OCI-LY3 (cell line): ENCODE measurements around the gene AFTPH.

Source experiments
- H2AFZ ChIP-seq: fragments of 200-600, 300-600 bp; shearing (Covaris generic); 2 replicates; pipeline ENCODE4 v1.6.0; 2014; ENCODE audit warnings: antibody characterized with exemption, low read depth, low read length
- H3K27ac ChIP-seq: fragments of 200-600, 300-600 bp; sonication (generic); 2 replicates; pipeline ENCODE4 v1.5.1; 2014; ENCODE audit warnings: mild to moderate bottlenecking, low read length, moderate library complexity, mixed read lengths
- H3K27me3 ChIP-seq: fragments of 200-600, 300-600 bp; sonication (generic); 2 replicates; pipeline ENCODE4 v1.6.1; 2014; ENCODE audit warnings: low read depth, low read length, mixed read lengths
- H3K36me3 ChIP-seq: fragments of 200-600, 300-600 bp; sonication (generic); replicated peaks from 2 replicates; pipeline ENCODE3; 2014; ENCODE audit warnings: low read depth, low read length, mixed read lengths
- H3K4me1 ChIP-seq: fragments of 300-600, 200-600 bp; sonication (generic); 2 replicates; pipeline ENCODE4 v1.6.1; 2014; ENCODE audit warnings: low read length, mixed read lengths
- H3K4me2 ChIP-seq: fragments of 200-600, 300-600 bp; sonication (generic); 2 replicates; pipeline ENCODE4 v1.6.1; 2014; ENCODE audit warnings: low read length, mixed read lengths
- H3K4me3 ChIP-seq: fragments of 300-600, 200-600 bp; sonication (generic); 2 replicates; pipeline ENCODE4 v1.5.1; 2014; ENCODE audit warnings: antibody characterized with exemption, mild to moderate bottlenecking, low read length, moderate library complexity
- H3K79me2 ChIP-seq: fragments of 300-600, 200-600 bp; shearing (Covaris generic); 2 replicates; pipeline ENCODE4 v1.6.1; 2014; ENCODE audit warnings: mild to moderate bottlenecking, low read length, mixed read lengths
- H3K9ac ChIP-seq: fragments of 300-600, 200-600 bp; shearing (Covaris generic); 2 replicates; pipeline ENCODE4 v1.6.0; 2014; ENCODE audit warnings: mild to moderate bottlenecking, low read length, moderate library complexity
- H3K9me3 ChIP-seq: fragments of 200-600, 300-600 bp; shearing (Covaris generic); 2 replicates; pipeline ENCODE4 v1.6.1; 2014; ENCODE audit warnings: low read length, mixed read lengths; ENCODE audit not compliant: insufficient read depth
- H4K20me1 ChIP-seq: fragments of 200-600, 300-600 bp; sonication (generic); 2 replicates; pipeline ENCODE4 v1.6.1; 2016; ENCODE audit warnings: low read length, mixed read lengths; ENCODE audit not compliant: insufficient read depth
- CTCF ChIP-seq: fragments of 200-600, 300-600 bp; sonication (generic); IDR thresholded peaks from 2 replicates; pipeline ENCODE4 v1.5.1; 2014; ENCODE audit warnings: antibody characterized with exemption, low read length, low read depth
- EZH2phosphoT487 ChIP-seq: fragments of 200-600 bp; shearing (Covaris generic); IDR thresholded peaks from 2 replicates; pipeline ENCODE4 v1.6.1; 2018; ENCODE audit warnings: antibody characterized with exemption, mixed run types, low read depth

Gene AFTPH

GRCh38 chr2:64504774-64505720 lies 19.1 kb upstream of the AFTPH start:
- Histone ChIP-seq H3K9me3 (no peaks in the 10 kb centered on the region), H3K9ac (no peak overlapping the region), H2AFZ (no peak overlapping the region), H3K79me2 (no peaks in the 10 kb centered on the region), H4K20me1 (no peaks in the 10 kb centered on the region), H3K4me2 (no peak overlapping the region), H3K27me3 (0 out of 2 replicates have a peak, but pooled peaks cover 2% of the 10 kb centered on the region), H3K27ac (no peak overlapping the region), H3K4me1 (no peaks in the 10 kb centered on the region), H3K4me3 (no peak overlapping the region), H3K36me3 (no peaks in the 10 kb centered on the region)
- no peak for TF ChIP-seq EZH2phosphoT487
- TF ChIP-seq CTCF = no peak

GRCh38 chr2:64506686-64507085 lies 17.4 kb upstream of the AFTPH start:
- no peaks in the 10 kb centered on the region for H3K79me2 ChIP-seq
- no peaks in the 10 kb centered on the region for H3K36me3 ChIP-seq
- no peak overlapping the region for H3K9ac ChIP-seq
- TF ChIP-seq EZH2phosphoT487 (no peak), CTCF (no peak)
- H3K9me3 ChIP-seq = no peaks in the 10 kb centered on the region
- no peaks in the 10 kb centered on the region for H3K4me1 ChIP-seq
- no peak overlapping the region for H3K4me2 ChIP-seq
- no peaks in the 10 kb centered on the region for H4K20me1 ChIP-seq
- H3K4me3 ChIP-seq = no peak overlapping the region
- H3K27me3 ChIP-seq = 0 out of 2 replicates have a peak, but pooled peaks cover 2% of the 10 kb centered on the region
- H3K27ac ChIP-seq = no peak overlapping the region
- no peak overlapping the region for H2AFZ ChIP-seq

GRCh38 chr2:64514008-64514407 lies 10.1 kb upstream of the AFTPH start:
- no peaks in the 10 kb centered on the region for H3K79me2 ChIP-seq
- no peak overlapping the region for H3K4me2 ChIP-seq
- no peaks in the 10 kb centered on the region for H4K20me1 ChIP-seq
- no peak for TF ChIP-seq EZH2phosphoT487
- TF ChIP-seq CTCF = no peak
- H3K36me3 ChIP-seq = no peaks in the 10 kb centered on the region
- no peak overlapping the region for H3K27ac ChIP-seq
- H3K9me3 ChIP-seq = no peaks in the 10 kb centered on the region
- H3K4me3 ChIP-seq = no peak overlapping the region
- peaks cover 18% of the 10 kb centered on the region for H3K27me3 ChIP-seq
- no peak overlapping the region for H2AFZ ChIP-seq
- no peak overlapping the region for H3K9ac ChIP-seq
- no peaks in the 10 kb centered on the region for H3K4me1 ChIP-seq

- Histone ChIP-seq H3K9ac (no peak overlapping the region), H3K9me3 (no peaks in the 10 kb centered on the region), H3K36me3 (no peaks in the 10 kb centered on the region), H3K4me3 (no peak overlapping the region), H3K4me2 (no peak overlapping the region), H3K27ac (no peak overlapping the region), H3K79me2 (no peaks in the 10 kb centered on the region), H3K4me1 (no peaks in the 10 kb centered on the region), H3K27me3 (peaks cover 18% of the 10 kb centered on the region), H2AFZ (no peak overlapping the region), H4K20me1 (no peaks in the 10 kb centered on the region)
- TF ChIP-seq CTCF = no peak
These were observed 9.0 kb upstream of the AFTPH start for GRCh38 chr2:64515086-64515485.
